ENCODE data around the gene TOX2. TPM values are rescaled to one million over a fixed set of nuclear protein-coding genes. Genes with fewer than 3 reads are reported as not detected.

Gene TOX2
- total RNA-seq, 1 experiment from 2014 or later: 117 TPM

DNA sequence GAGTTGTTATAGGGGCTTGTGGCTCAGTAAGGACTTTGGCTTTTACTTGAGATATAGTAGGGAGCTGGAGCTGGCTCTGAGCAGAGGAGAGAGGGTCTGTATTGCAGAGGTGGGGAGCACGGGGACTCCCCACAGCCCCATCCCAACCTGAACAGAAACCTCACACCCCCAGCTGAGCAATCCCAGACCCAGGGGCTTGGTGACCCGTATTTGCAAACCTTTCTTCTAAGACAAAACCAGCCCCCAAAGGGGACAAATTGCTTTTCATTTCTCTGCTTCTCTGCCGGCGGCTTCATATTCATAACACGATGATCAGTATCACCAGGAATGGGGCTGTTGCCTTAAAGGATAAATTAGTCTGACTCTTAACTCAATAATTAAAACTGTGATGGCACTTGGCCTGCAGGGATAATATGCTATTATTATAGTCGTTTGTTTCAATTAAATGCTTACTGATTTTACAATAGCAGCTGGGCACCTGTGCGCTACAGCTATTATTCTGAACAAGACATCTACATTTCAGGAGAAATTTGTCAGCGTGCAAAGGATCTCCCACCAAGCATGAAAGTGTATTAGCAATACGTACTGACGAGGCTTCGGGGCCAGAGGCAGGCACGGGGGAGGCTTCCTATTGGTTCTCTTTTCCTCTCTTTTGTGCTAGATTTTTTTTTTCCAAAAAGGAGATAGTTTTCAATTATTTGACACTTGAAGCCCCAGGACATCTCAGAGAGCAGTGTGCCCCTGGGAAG is 118.1 kb downstream of the TOX2 start:
- Histone ChIP-seq H3K27me3 (replicated peaks; ENCODE audit: insufficient read depth, low read depth, low read length, poor library complexity) (no peaks in the 10 kb centered on the region), H3K4me1 (ENCODE audit: insufficient read depth, low read length, poor library complexity, severe bottlenecking) (peaks cover 19% of the 10 kb centered on the region), H3K27ac (ENCODE audit: low read depth, low read length, poor library complexity, severe bottlenecking) (peak overlapping the region; percentile 17), H3K4me3 (ENCODE audit: low read depth, low read length, poor library complexity, severe bottlenecking) (no peak overlapping the region), H3K9me3 (ENCODE audit: low read depth, low read length, poor library complexity, severe bottlenecking) (no peaks in the 10 kb centered on the region), H3K36me3 (ENCODE audit: insufficient read depth, low read length, poor library complexity, severe bottlenecking) (no peaks in the 10 kb centered on the region)
- intact Hi-C loops (cut with micrococcal nuclease; ENCODE audit: unreplicated experiment): no loop called here
- TF ChIP-seq, protein P1, sequence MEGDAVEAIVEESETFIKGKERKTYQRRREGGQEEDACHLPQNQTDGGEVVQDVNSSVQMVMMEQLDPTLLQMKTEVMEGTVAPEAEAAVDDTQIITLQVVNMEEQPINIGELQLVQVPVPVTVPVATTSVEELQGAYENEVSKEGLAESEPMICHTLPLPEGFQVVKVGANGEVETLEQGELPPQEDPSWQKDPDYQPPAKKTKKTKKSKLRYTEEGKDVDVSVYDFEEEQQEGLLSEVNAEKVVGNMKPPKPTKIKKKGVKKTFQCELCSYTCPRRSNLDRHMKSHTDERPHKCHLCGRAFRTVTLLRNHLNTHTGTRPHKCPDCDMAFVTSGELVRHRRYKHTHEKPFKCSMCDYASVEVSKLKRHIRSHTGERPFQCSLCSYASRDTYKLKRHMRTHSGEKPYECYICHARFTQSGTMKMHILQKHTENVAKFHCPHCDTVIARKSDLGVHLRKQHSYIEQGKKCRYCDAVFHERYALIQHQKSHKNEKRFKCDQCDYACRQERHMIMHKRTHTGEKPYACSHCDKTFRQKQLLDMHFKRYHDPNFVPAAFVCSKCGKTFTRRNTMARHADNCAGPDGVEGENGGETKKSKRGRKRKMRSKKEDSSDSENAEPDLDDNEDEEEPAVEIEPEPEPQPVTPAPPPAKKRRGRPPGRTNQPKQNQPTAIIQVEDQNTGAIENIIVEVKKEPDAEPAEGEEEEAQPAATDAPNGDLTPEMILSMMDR (conservative IDR thresholded peaks at IDR 0.05; ENCODE audit: low read depth, low read length): no peak
- TF ChIP-seq EZH2 (IDR thresholded peaks at IDR 0.05; ENCODE audit: borderline replicate concordance, low read depth, low read length, poor library complexity, severe bottlenecking): no peak
- DNase-seq (ENCODE audit: low spot score): no peak
- POLR2A ChIA-PET (ENCODE audit: low non-redundant PET): no interaction called here
- no TSS peak for BruUV-seq (replicated peaks)
- CTCF ChIA-PET: no interaction called here

DNA sequence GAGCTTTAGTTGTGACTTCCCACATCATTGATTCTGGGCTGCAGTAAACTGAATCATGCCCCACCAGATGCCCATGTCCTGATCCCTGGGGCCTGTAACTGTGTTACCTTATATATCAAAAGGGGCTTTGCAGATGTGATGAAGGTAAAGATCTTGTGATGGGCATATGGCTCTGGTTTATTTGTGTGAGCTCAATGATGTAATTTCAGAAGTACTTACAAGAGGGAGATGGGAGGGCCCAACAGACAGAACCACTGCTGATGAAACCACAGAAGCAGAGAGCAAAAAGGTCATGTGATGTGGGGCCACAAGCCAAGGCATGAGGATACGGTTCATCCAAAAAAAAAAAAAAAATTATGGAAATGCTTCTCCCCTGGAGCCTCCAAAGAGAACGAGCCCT is 118.7 kb downstream of the TOX2 start:
- Histone ChIP-seq H3K4me1 (ENCODE audit: insufficient read depth, low read length, poor library complexity, severe bottlenecking) (peaks cover 19% of the 10 kb centered on the region), H3K4me3 (ENCODE audit: low read depth, low read length, poor library complexity, severe bottlenecking) (no peak overlapping the region), H3K27me3 (replicated peaks; ENCODE audit: insufficient read depth, low read depth, low read length, poor library complexity) (no peaks in the 10 kb centered on the region), H3K36me3 (ENCODE audit: insufficient read depth, low read length, poor library complexity, severe bottlenecking) (no peaks in the 10 kb centered on the region), H3K27ac (ENCODE audit: low read depth, low read length, poor library complexity, severe bottlenecking) (peak overlapping the region; percentile 17), H3K9me3 (ENCODE audit: low read depth, low read length, poor library complexity, severe bottlenecking) (no peaks in the 10 kb centered on the region)
- no TSS peak for BruUV-seq (replicated peaks)
- POLR2A ChIA-PET (ENCODE audit: low non-redundant PET): no interaction called here
- intact Hi-C loops (cut with micrococcal nuclease; ENCODE audit: unreplicated experiment): no loop called here
- no peak for DNase-seq (ENCODE audit: low spot score)
- TF ChIP-seq, protein P1 (conservative IDR thresholded peaks at IDR 0.05; ENCODE audit: low read depth, low read length): no peak
- no peak for TF ChIP-seq EZH2 (IDR thresholded peaks at IDR 0.05; ENCODE audit: borderline replicate concordance, low read depth, low read length, poor library complexity, severe bottlenecking)
- CTCF ChIA-PET: no interaction called here

DNA sequence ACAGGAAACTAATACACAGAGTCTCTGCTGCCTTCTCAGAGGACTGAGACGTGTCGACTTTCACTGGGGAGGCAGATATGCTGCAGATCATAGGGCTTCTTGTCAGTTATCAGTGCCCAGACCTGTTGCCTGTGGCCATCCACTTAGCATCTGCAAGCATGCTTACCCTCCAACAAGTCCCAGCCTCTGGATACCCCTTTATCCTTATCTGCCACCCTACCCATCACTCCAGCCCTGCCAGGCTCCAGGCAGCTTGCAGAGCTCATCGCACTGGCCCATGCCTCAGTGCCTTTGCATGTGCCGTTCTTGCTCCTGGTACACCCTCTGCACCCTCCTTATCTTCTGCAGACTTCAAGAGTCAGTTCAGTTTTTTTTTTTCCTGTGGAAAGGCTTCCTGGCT is 119.2 kb downstream of the TOX2 start:
- no peak for TF ChIP-seq EZH2 (IDR thresholded peaks at IDR 0.05; ENCODE audit: borderline replicate concordance, low read depth, low read length, poor library complexity, severe bottlenecking)
- TF ChIP-seq, protein P1 (conservative IDR thresholded peaks at IDR 0.05; ENCODE audit: low read depth, low read length): no peak
- no peaks in the 10 kb centered on the region for H3K27me3 ChIP-seq (replicated peaks; ENCODE audit: insufficient read depth, low read depth, low read length, poor library complexity)
- H3K9me3 ChIP-seq (ENCODE audit: low read depth, low read length, poor library complexity, severe bottlenecking): no peaks in the 10 kb centered on the region
- no TSS peak for BruUV-seq (replicated peaks)
- no peak overlapping the region for H3K27ac ChIP-seq (ENCODE audit: low read depth, low read length, poor library complexity, severe bottlenecking)
- H3K4me3 ChIP-seq (ENCODE audit: low read depth, low read length, poor library complexity, severe bottlenecking): no peak overlapping the region
- ChIA-PET POLR2A (ENCODE audit: low non-redundant PET) (no interaction called here), CTCF (no interaction called here)
- intact Hi-C loops (cut with micrococcal nuclease; ENCODE audit: unreplicated experiment): no loop called here
- DNase-seq (ENCODE audit: low spot score): no peak
- H3K4me1 ChIP-seq (ENCODE audit: insufficient read depth, low read length, poor library complexity, severe bottlenecking): peaks cover 19% of the 10 kb centered on the region
- H3K36me3 ChIP-seq (ENCODE audit: insufficient read depth, low read length, poor library complexity, severe bottlenecking): no peaks in the 10 kb centered on the region

Data from A673 (cell line).